Activated T-cell treated with anti-CD3 and anti-CD28 coated beads for 4 hours (primary cell): ENCODE results near the gene TRIM58.

Source experiments
- DNase-seq: peaks from one replicate; pipeline ENCODE4 v3.0.0-alpha.2; 2020

The TRIM58 gene, protein sequence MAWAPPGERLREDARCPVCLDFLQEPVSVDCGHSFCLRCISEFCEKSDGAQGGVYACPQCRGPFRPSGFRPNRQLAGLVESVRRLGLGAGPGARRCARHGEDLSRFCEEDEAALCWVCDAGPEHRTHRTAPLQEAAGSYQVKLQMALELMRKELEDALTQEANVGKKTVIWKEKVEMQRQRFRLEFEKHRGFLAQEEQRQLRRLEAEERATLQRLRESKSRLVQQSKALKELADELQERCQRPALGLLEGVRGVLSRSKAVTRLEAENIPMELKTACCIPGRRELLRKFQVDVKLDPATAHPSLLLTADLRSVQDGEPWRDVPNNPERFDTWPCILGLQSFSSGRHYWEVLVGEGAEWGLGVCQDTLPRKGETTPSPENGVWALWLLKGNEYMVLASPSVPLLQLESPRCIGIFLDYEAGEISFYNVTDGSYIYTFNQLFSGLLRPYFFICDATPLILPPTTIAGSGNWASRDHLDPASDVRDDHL

DNA sequence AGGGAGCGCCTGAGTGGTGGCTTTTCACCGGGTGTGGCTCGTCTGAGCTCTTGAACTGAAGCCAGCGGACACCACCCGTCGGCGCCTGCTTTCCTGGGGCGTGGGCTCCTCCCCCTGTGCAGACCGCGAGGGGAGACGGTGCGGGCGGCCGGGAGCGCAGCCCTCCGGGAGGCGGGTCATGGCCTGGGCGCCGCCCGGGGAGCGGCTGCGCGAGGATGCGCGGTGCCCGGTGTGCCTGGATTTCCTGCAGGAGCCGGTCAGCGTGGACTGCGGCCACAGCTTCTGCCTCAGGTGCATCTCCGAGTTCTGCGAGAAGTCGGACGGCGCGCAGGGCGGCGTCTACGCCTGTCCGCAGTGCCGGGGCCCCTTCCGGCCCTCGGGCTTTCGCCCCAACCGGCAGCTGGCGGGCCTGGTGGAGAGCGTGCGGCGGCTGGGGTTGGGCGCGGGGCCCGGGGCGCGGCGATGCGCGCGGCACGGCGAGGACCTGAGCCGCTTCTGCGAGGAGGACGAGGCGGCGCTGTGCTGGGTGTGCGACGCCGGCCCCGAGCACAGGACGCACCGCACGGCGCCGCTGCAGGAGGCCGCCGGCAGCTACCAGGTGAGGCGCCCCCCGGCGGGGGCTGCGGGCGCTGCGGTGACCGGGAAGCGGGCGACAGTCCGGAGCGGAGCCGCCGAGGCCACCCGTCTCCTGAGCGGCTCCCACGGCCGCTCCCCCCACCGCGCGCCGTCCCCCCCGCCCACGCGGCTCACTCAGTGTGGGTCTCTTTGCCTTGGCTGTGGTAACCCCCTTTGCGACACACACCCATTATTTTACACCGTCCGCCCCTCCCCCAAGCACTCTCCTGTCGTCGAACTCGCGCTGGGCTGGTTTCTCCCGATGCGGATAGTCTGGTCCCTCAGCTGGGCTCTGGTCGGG, at the start of gene TRIM58:
Gene TRIM58, plus strand, starts transcription at position 119 of the 916 bp plus-strand sequence. Its CDS starts 60 bp downstream, at position 179.
- no peak for DNase-seq

DNA sequence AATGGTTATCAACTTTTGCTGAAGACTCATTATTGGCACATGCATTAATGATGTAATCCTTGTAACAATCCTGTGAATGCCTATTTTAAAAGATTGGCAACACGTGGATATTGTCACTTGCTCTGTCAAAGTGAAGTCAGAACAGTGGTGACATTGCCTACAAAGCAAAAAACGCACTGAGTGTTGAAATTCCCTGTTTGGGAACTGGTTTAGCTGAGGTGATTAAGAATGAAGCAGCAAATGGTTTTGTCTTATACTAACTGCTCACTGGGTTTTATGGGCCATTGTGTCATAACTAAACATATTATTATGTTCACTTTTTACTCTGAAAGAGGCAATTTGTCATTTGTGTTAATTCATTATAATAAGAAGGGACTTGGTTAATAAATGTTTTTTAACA, 44.4 kb upstream of the TRIM58 start:
- DNase-seq, result no peak

DNA sequence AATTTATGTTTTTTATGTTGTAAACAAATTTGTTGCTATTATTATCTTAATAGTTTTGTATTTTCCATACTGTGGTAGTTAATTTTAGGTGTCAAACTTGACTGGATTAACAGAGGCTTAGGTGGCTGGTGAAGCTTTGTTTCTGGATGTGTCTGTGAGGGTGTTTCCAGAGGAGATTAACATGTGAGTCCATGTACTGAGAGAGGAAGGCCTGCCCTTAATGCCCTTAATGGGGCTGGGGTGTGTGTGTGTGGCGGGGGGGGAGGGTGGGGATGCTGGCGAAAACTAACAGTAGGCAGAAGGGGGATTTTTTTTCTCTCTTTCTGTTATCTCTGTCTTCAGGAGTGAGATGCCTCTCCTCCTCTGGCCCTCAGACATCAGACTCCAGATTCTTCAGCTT, 34.9 kb upstream of the TRIM58 start:
- no peak for DNase-seq

DNA sequence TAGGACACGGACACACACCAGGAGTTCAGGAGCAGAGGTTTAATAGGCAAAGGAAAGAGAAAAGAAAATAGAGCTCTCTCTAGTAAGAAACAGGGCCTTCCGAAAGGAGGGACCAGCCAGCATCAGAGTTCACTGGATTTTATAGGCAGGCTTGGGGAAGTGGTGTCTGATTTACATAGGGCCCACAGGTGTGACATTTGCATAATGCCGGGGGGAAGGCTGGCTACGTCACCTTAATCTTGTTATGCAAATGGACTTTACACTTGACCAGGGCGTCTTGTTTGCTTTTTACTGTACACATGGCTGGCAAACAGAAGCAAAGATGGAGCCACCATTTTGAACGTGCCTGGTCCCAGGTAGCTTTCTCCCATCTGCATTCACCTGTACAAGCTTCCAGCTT, 33.0 kb upstream of the TRIM58 start, which contains the start of gene OR14A16:
Gene OR14A16, minus strand, starts transcription at position 97 of the 400 bp plus-strand sequence. CDS start 8,390 bp downstream, outside the sequence.
- DNase-seq, result no peak

DNA sequence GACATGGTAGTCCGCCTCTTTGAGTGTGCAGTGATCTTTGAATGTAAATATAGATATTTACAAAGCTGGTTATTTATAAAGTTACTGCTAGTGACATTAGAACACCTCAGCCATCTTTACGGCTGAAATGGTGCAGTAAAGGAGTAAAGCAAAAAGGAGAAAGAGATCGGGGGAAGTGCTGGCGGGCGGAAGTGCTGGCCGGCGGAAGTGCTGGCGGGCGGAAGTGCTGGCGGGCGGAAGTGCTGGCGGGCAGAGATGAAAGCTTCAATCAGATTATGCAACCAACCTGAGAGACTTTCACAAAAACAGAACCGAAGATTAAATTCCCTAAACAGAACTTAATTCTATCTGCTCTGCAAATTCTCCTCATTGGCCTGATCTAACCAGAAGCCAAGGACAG, 31.6 kb upstream of the TRIM58 start:
- no peak for DNase-seq

DNA sequence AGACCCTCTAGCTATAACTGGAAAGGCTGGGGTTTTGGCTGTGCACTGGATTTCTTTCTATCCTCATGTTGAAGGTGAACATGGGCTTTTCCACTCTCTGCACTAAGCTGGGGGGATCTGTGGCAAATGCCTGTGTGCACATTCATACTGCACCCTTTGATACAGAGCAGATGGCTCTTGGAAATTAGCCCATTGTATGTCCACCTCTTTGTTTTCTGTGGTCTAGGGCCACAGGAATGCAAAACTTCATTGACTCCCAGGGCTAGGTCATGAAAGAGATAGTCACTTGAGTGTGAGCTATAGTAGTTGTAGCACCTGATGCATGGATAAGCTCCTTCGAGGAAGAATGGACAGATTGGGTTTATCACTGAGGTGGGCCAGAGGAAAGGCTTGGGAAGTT, 27.3 kb upstream of the TRIM58 start:
- no peak for DNase-seq

DNA sequence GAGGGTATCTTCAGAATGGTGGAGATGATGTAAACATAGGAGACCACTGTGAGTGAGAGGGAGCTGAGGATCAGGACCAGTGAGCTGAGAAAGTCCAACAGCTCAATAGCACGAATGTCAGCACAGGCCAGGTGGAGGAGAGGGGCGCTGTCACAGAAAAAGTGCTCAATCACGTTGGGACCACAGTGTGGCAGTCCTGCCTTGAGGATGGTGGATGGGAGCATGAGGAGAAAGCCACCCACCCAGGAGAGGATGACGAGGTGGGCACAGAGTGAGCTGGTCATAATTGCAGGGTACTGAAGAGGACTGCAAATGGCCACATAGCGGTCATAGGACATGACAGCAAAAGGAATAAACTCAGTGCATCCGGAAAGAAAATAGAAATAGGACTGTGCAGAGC, 23.4 kb upstream of the TRIM58 start:
- DNase-seq, result no peak

DNA sequence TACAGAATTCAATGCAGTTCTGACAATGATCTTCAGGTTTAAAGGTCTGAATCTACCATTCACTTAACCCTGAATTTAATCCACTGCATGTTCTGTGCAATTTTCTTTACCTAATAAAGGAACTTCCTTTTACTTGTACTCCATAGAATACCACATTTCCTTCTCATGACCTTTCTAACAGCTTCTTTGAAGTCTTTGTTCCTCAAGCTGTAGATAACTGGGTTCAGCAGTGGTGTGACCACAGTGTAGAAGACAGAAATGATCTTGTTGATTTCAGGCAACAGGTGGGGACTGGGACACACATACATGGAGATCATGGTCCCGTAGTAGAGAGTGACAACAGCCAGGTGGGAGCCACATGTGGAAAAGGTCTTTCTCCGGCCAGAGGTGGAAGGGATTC, 16.2 kb upstream of the TRIM58 start:
- no peak for DNase-seq

DNA sequence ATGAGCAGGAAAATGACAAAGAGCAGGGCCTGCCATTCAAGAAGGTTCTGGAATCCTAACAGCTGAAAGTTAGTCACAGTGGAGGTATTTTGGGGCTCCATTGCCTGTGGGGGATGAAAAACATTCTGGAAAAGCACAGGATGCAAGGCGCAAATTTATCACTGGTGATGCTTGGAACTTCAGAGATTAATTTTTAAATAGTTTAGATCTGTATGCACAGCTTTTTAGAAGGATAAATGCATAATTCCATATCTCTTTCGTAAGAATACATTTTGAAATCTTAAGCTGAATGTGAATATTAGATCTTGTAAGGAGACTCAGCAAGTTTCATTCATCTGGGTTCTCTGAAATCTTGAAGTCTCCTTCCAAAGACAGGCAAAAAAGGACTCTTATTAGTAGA, 15.2 kb upstream of the TRIM58 start, which contains the start of gene OR11L1:
Gene OR11L1, minus strand, starts transcription at position 101 of the 400 bp plus-strand sequence. Its CDS starts 0 bp downstream, at position 101.
- DNase-seq, result no peak

DNA sequence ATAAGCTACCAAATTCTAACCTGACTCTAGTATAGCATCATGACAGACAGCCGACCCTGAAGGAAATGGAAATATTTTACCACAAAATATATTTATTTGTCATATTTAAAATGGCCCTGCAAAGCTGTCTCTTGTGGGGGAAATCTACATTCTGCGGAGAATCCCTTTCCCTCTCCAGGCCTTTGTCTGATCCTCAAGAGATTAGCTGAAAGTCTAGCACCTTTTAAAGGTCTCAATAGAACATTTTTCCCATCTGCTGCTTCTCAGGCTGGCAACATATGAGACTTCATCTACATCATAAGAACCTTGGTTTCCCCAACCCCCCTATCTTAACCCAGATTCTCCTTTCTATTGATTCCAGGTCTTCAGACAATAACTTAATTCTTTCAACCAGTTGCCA, 13.6 kb upstream of the TRIM58 start:
- DNase-seq, result no peak

DNA sequence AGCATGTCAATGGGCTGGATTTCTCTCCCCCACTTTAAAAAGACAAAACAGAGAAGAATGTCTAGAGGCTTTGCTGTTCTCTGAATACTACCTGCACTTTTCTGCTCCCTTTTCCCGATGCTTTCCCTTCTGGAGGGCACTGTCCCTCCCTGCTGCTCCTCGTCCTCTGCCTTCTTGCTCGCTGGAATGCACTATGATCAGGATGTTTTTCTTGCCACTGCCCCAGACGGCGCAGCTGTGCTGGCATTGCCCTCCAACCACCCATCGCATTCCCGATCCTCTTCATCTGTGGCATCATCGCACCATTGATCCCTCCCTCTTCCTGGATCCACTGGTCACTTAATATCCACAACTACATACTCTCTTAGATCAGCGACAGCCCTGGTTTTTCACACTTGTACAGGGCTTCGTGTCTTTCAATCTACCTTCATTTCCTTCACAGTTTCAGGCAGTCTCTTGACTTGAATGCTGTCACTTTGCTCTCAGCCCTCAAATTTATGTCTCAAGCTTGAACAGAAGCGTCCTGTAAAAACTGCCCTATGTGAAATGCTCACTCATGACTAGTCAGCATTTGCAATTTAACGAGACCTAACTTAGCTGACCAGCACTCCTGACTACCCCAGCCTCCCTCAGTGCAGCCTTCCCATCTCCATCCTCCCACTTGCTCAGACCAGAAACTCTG, 11.8 kb upstream of the TRIM58 start:
- no peak for DNase-seq

DNA sequence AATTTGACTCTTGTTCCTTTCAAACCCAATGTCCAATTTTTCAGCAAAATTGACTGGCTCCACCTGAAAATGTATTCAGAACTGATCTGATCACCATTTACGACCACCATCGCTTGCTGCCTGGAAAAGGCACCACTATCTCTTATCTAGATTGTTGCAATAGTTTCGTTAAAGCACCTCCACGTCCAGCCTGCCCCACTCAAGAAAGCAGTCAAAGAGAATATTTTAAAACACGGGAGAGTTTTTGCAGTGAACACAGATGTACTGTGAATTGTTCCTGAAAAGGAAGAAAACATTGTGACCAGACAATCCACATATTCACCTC, 11.3 kb upstream of the TRIM58 start:
- no peak for DNase-seq

DNA sequence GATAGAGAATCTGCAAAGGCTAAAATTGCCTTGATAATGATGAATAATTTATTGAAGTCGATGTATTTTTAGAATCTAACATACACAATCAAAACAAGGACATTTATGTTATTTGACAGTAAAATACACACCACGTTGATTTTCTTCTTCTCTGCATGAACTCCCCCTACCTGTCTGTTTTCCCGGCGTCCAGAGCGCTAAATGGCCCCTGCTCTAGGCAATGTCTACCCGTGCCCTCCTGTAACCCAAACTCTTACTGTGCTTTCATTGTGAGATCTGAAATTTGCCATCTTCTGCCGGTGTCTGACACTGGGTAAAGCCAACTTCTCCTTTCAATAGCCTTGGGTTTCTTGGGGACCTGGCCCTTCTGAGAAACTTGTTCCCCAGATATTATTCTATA, 8.6 kb upstream of the TRIM58 start:
- no peak for DNase-seq

DNA sequence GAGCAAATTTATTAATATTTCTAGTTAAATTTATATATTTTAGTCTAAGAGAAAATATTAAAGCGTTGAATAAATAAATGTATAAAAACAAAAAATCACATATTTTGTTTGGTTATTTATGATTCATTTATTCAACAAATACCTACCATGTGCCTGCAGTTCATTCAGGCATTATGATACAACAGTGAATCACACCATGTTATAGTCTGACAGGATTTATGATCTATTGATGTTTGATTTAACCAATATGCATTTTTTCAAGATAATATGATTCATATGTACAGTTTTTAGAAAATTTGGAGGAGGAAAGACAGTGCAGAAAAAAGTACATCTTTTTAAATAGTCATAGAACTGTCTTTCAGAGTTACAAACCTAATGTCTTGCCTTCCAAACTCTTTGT, 7.4 kb upstream of the TRIM58 start:
- DNase-seq, result no peak

DNA sequence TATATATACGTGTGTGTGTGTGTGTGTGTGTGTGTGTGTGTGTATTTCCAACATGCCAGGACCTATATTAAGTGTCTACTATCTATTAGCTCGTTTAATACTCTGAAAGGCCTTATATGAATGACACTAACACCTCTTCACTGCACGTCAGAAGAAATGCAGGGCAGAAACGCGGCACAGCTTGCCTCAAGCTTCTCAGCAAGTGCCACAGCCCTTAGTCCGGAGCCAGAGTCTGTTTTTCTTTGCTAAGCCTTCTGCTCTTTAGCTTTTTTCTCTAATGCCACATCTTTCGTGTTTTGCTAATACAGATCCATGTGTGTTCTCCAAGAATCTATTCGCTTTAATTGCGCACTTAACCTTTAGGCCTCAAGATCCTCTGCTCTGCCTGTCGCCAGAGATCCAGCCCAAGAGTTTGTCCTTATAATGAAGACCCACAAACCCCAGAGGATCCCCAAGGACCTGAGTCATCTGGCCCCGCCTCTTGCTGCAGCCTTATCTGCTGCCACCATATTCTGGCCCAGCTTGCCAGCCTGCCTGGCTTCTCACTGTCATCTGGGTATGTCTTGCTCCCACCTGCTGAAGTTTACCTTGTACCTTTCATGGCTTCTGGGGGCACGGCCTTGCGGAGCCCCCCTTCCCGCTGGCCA, 2.0 kb upstream of the TRIM58 start:
- DNase-seq, result no peak

DNA sequence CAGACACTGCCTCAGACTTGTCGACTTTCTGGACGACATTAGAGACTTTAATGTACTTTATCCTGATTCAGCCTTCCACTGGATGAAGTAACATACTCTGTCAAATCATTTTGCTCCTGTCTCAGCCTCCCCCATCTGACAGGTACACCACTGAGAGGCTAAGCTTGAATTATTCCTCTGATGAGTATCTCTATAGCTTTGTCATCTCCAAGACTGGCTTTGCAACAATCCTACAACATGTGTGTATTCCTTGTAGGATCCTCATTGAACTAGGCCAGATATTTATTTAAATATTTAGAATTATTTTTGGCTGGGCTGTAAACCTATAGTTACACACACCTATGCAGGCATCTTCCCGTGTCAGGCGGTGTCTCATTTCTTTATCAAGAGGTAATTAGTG, 1.1 kb upstream of the TRIM58 start:
- no peak for DNase-seq

DNA sequence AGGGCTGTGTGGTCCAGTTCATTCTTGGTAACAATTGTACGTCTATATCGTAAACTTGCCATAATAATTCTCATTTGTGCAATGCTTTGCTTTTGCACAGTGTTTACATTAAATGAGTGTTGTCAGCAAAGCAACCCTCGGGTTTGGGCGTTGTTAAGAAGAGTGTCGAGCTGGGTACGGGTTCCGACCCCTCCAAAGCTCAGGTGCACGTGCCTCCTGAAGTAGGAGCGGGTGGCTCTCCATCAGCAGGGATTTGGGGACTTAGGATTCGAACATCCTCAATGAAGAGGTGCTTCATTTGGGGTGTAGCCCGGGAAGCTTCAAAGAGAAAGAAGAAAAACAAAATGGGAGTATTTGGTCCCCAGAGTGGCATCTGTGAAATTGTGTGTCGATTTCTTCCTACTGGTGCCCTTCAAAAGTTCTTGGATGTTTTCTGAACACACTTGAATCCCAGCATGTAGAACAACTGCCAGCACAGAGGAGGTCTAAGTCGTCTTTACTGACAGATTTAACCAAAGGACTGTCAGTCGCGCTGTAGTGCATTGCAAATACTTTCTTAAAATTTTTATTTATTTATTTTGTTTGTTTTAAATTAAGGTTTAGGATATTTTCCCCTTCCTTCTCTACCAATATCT, 1.1 kb downstream of the TRIM58 start:
- no peak for DNase-seq

DNA sequence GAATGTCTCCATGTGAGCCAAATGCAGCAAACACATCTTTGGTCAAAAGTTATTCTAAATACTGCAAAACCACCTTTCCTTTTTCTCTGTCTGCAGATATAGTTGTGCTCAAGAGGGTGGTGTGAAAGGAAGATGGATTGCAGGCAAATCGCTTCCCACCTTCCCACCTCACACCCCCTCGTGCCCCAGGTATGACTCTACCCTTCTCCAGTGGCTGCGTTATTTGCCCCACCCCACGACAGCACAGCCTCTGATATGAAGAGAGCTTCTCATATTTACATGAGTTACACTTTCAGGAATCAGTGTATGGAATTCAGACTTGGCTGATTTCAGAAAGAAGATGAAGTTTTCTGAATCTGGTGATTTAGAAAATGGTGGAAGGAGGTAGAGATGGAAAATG, 5.8 kb downstream of the TRIM58 start:
- DNase-seq, result no peak

DNA sequence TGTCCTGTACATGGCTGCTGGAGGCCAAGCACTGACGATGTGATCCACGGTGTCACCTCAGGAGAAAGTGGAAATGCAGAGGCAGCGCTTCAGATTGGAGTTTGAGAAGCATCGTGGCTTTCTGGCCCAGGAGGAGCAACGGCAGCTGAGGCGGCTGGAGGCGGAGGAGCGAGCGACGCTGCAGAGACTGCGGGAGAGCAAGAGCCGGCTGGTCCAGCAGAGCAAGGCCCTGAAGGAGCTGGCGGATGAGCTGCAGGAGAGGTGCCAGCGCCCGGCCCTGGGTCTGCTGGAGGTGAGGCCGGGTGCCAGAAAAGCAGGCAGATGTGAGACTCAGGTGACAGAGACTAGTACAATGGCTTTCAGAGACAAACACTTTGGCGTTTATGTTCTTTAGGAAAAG, 7.7 kb downstream of the TRIM58 start:
- no peak for DNase-seq

DNA sequence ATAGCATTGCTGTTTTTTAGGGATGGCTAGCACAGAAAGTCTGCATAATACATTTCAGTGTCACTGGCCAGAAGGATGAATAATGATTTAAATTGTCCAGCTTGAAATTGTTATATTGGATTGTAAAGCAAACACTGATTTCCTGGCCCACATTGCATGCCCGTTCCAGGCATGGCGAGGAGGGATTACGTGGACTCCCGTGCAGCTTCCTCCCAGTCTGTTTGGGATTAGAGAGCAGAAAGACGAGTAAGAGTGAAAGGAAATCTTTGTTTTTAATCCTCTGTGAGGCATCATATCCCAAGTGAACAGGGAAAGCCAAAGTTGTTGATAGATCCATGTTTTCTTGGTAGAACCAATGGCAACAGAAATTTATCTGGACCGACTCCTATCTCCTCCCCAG, 8.4 kb downstream of the TRIM58 start:
- DNase-seq, result no peak

DNA sequence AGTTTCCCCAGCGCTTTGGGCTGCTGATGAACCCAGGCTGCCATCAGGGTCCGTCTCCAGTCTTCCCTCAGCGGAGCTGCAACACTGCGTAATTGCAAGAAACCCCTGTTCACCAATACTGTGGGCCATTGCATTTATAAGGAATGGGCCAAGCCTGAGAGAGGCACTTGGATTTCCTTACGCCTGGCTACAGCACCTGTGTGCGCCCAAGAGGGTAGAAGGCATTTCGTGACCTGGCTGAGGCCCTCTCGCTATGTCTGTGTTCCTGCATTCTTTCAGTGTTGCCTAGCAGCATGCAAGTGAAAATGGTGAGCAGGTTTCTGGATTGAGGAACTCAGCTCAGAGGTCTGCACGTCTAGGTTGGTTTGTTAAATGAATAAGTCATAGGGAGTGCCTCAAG, 26.4 kb downstream of the TRIM58 start:
- no peak for DNase-seq

DNA sequence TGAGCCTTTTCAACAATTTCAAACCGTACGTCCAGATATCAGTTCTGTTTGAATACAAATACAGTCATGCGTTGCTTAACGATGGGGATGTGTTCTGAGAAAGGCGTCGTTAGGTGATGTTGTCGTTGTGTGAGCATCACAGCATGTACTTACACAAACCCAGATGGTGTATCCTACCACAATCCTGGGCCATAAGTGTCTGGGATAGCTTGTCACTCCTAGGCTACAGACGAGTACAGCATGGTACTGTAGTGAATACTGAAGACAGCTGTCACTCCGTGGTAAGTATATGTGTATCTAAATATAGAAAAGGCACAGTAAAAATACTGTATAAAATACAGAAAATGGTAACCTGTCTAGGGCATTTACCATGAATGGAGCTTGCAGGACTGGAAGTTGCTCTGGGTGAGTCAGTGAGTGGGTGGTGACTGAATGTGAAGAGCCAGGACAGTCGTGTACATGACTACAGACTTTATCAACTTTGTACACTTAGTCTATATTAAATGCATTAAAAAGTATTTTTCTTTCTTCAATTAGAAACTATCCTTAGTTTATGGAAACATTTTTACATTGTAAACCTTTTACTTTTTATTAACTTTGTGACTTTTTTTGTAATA, 27.9 kb downstream of the TRIM58 start:
- DNase-seq, result no peak
